Left kidney (tissue), 8 donors: Measurements from ENCODE around the gene FAM163A. TPM values are rescaled to one million over a fixed set of nuclear protein-coding genes. Genes with fewer than 3 reads are reported as not detected.
A peak's percentile ranks its signal among the peaks of the same experiment; 100 is the strongest.
"Not testable (repeated sequence)": the region's sequence is repeated elsewhere in the genome, so short reads cannot be mapped to it uniquely, and the experiment has no call there.

Experiments
- DNase-seq: peaks from one replicate; pipeline ENCODE4 v3.0.0-alpha.2; 2013
- long read RNA-seq, 8 donors: transcript quantifications; one replicate each; lab custom pipeline, GENCODE V29; 2026
- polyA plus RNA-seq: library from polyadenylated mRNA; unstranded; fragments of 120-200 nt; gene quantifications from one replicate; pipeline ENCODE4 v1.2.1, GENCODE V29; 2013; ENCODE audit not compliant: insufficient read length

The FAM163A gene
- polyA plus RNA-seq = 0.57 TPM
- long read RNA-seq, donor 1 = 0 reads
- long read RNA-seq, donor 2 = 0 reads
- long read RNA-seq, donor 3 = 0 reads
- long read RNA-seq, donor 4 = 0 reads
- long read RNA-seq, donor 5 = 0 reads
- long read RNA-seq, donor 6 = 0 reads
- long read RNA-seq, donor 7 = 0 reads
- long read RNA-seq, donor 8 = 0 reads

DNA sequence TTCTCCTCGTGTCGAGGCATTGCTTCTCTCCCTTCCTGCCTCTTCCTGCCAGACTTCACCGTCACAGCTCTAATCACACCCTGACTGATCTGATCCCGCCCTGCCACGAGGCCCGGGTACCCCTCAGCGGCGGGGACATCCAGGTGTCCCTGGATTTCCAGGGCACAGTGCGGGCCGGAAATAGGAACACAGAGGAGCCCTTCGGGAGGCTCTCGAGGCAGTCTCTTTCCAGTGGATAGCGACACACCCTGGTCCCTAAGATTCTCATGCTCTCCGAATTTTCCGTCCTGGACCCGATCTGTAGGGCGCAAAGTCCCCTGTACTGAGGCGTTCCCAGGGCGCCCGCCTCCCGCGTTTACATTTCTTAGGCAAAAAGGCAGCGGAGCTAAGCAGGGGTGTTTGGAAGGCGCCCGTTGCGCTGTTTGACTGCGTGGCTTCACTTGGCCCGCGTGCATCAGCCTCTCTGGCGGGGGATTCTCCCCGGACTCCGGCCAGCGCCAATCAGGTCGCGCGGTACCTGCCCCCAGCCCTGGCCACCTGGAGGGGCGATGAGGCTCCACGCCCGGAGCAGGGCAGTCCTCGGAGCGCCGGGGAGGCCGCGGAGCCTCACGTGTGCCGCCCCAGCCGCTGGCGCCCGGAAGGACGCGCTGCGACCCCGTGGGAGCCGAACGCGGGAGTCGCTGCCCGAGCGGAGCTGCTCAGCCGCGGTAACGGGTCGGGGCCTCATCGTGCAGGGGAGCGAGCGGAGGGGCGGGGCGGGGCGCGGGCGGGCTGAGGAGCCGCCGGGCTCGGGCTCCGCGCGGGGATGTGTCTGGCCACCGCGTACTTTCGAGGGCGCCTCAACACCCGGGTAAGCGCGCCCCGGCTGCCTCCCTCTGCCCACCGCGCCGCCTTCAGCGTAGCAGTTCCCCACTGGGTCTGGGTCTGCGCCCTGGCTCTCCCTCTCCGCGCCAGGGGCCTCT is at the start of gene FAM163A:
TSS of gene FAM163A (plus strand) at position 575 of the 962 bp plus-strand sequence. CDS start 69,807 bp downstream, outside the sequence.
- DNase-seq = no peak

DNA sequence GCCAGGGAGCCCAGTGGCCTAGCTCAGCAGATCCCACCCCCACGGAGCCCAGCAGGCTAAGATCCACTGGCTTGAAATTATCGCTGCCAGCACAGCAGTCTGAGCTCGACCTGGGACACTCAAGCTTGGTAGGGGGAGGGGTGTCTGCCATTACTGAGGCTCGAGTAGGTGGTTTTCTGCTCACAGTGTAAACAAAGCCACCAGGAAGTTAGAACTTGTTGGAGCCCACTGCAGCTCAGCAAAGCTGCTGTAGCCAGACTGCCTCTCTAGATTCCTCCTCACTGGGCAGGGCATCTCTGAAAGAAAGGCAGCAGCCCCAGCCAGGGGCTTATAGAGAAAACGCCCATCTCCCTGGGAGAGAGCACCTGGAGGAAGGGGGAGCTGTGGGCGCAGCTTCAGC is 48.6 kb upstream of the FAM163A start:
- DNase-seq = not testable (repeated sequence)

DNA sequence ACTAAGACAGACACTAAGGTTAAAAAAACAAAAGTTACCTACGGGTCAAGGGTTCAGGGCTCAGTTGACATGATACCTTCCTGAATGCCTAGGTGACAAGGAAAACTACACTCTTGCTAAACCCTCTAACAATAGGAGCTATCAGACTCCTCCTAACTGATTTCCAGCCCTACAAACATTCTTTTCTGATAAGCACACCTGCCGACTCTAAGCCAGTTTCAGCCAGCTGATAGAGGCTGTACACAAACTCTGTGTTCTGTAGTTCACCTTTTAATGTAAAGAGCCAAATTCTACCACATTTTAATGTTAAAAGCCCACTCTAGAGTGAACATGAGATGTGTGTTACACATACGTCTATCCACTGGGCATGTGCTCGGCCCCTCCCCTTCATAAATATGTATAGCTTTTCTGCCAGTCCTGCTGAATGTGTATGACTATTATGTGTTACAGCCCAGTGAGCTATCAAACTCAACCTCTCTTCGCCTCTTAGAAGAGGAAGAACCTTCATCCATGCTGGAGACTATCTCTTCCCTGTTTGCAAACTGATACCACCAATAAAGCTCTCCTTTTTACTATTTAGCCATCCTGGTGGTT is 40.0 kb upstream of the FAM163A start:
- no peak for DNase-seq

DNA sequence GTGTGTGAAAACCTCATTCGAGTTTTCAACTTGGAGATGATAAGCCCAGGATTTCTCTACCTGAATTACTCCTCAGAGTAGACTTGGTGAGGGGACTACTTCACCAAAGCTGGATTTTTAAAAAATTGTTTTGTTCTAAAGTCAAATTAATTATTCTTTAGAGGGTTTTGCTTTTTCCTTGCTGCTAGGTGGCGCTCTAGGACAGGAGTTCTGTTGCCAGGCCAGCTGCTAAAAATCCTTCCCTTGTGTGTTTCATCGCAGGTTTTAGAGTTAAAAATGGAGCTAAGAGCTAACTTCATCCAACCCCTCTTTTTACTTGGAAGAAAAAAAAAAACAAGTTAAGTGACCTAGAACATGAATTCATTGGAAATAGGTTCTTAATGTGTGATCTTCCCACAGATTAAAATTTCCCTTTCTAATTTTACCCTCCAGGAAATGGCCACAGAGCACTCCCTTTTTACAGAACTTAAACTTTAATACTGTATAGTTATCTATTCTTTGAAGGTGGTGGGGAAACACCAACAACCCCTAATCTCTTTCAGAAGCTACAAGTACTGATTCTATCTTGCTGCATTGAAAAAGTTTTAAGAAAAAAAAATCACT is 36.7 kb upstream of the FAM163A start:
- DNase-seq = peak; percentile 76

DNA sequence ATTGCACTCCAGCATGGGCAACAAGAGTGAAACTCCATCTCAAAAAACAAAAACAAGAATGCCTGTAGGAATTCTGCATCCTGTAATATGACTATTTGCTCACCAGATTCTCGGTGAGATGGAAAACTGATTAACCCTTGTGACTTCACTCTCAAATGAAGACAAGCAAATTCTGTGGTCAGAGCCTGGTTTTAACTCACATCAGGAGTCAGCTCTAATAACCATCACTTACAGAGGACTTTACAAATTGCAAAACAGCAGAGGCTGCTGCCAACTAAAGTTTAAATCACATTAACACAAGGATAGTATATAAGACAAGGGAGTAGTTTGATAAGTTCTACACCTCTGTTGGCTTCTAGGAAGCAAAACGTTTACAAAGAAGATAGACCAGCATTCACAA is 35.7 kb upstream of the FAM163A start:
- no peak for DNase-seq

DNA sequence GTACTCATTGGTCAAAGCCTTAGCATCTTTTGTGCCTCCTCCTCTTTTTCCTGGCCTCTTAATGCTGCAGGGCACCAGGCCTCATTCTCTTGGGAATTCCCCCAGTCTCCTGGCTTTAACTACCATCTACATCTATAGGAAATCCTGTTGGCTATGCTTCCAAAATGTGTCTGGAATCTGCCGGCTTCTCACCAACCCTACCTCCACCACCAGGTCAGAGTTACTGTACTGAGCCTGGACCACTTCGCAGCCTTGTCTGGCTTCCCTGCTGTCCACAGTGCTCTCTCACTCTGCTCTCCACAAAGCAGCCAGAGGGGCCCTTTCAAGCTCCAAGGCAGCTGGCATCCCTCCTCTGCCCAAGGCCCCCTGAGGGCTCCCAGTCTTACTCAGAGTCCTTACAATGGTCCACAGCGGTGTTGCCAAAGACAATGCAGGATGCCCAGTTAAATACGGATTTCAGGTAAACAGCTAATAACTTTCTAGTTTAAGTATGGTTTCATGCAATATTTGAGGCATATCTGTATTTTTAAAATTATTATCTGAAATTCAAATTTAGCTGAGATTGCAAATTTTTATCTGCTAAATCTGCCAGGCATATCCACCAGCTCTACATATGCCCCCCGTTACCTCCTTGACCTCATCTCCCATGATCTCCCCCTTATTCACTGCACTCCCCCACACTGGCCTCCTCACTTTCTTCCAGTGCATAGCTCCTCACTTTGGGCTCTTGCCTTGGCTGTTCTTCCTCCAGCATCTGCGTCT is 34.5 kb upstream of the FAM163A start:
- DNase-seq = no peak

DNA sequence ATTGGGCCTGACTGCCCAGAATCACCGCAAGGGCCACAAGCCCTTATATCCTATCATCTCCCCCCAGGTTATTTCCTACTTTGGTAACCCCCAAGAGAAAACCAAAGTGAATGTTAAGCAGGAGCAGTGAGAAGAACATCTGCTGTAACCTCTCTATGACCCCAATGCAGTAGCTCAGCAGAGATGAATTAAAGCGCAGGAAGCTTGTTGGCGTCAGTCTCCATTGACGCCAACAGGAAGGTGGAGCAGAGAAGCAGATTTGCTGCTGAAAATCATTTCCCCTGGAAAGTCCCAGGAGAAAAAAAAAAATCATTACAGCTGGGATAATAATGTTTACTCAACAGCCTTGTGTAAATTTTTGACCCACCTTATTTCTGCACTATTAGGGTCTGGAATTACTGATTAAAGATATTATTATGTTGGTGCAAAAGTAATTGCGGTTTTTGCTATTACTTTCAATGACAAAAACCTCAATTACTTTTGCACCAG is 33.2 kb upstream of the FAM163A start:
- peak; percentile 31 for DNase-seq

DNA sequence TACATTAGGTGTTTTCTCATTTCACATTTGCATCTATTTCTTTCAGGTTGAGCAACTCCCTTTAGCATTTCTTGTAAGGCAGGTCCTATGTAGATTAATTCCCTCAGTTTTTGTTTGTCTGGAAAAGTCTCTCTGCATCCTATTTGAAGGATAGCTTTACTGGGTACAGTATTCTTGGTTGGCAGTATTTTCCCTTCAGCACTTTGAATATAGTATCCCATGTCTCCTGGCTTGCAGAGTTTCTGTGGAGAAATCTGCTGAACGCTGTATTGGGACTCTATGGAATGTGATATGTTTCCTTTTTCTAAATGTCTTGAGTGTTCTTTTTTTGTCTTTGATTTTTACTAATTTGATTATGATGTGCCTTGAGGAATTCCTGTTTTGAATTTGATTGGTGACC is 28.9 kb upstream of the FAM163A start:
- no peak for DNase-seq

DNA sequence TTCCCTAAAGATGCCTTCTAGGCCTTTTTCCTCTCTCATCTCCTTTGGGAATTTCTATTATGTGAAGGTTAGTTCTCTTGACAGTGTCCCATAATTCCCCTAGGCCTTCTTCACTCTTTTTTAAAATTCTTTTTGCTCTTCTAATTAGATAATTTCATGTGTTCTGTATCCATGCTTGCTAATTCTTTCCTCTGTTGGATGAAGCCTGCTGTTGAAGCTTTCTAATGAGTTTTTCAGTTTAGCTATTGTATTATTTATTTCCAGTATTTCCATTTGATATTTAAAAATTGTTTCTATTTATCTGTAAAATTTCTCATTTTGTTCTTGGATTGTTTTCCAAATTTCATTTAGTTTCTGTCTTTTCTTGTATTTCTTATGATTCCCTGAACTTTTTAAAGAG is 28.5 kb upstream of the FAM163A start:
- DNase-seq = no peak

DNA sequence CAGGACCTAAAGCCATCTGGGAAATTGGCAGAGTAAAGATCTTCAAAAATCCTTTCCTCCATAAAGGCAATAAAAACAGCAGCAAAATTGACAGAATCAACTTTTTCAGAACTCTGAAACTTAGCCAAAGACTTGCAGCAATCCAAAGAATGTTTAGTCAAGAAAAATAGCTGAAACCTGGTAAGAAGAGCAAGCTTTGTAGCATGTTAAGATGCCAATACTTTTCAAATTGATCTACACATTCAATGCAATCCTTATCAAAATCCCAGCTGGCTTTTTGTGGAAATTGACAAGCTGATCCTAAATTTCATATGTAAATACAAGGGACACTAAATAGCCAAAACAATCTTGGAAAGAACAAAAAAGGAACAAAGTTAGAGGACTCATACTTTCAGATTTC is 23.8 kb upstream of the FAM163A start:
- DNase-seq = no peak

DNA sequence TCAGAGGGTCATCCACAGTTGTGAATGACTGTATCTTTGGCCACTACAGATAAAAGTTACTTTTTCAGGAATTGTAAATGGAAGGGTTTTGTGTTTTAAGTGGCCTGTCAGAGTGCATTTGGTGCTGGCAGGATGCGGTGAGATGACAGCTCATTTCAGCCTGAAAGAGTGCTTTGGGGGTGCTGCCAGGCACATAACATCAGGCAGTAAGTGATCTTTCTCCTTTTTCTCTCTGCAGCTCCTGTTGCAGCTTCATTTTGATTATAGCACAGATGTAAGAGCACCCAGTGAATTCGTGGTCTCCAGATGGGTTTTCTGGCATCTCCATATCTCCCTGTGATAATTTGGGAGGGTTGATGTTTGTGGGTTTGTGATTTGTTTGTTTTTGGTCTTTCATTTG is 14.8 kb upstream of the FAM163A start:
- DNase-seq = no peak

DNA sequence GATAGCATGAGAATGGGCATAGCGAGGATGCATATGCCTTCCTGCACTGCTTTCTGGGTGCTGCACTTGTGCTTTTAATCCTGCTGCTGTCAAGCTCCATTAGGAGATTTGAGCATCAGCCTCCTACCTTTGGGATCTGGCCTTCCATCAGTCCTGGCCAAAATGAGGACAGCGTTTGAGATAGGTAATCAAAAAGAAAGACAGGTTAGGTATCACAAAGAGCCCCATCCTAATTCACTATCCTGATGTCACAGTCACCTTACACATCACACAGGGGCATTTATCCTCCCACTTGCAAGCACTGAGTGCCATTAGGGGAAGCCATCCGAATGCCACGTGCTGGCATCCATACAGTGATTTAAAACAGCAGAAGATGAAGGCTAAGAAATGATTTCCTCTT is 13.2 kb upstream of the FAM163A start:
- no peak for DNase-seq

DNA sequence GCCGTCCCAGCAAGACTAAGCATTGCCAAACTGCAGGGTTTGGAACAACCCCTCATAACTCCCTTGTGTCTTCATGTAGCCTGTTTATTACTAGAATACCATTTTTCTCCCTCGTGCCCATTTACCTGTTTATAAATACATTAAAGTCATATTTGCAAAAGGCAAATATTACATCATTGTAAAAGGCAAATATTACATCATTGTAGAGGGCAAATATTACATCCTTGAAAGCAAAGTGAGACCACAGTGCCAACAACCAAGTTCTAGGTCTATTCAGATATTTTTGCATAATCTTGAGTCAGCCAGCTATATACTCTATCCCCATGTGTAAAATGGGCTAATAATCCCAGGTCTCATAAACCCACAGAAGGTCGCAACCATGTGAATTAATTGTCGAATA is 11.4 kb upstream of the FAM163A start:
- no peak for DNase-seq

DNA sequence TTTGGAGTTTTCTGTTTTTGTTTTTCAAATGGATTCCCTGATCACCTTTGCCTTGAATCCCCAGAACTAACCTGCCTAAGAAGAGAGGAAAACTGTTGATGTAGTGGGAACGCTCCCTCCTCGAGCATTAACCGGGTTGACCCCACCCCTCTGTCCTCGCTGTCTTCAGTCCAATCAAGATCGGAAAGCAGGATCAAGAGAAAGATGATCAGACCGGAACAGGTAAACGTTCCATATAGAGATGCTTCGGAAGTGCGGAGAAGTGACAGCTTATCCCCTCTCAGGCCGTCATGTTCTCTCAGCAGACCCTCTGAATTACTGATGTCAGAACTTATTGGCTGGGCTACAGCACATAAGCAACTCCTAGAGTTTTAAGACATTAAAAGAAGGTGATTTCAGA is 800 bp upstream of the FAM163A start:
- no peak for DNase-seq

DNA sequence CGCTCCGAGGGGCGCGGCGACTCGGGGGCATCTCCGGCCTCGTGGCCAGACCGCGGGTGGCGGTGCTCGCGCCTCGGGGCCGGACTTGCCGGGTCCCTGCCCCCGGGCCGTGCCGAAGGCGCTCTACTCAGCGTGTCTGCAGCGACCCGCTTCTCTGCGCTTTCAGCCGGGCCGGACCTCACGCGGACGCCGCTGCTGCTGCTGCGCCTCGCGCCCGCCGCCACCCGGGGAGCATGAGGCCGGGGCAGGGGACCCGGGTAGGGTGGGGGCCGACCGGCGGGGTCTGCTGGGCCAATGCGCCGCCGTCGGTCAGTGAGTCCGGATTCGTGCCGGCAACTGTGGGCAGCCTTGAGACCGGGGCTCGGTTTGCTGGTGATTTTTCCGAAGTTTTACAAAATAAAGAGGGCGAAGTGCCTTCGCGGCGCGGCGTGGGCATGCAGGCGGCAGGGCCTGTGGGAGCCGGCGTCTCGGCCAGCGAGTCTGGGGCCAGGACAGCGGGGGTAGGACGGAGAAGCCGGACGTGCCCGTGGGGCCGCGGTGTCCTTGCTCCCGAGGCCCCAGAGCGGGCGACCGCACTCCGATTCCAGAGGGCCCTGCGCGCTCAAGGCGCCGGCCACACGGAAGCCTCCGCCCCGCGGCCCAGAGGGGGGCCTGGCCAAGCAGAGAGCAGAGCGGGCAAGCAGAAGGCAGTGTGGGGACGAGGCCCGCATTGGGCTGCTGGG is 749 bp downstream of the FAM163A start:
- no peak for DNase-seq

DNA sequence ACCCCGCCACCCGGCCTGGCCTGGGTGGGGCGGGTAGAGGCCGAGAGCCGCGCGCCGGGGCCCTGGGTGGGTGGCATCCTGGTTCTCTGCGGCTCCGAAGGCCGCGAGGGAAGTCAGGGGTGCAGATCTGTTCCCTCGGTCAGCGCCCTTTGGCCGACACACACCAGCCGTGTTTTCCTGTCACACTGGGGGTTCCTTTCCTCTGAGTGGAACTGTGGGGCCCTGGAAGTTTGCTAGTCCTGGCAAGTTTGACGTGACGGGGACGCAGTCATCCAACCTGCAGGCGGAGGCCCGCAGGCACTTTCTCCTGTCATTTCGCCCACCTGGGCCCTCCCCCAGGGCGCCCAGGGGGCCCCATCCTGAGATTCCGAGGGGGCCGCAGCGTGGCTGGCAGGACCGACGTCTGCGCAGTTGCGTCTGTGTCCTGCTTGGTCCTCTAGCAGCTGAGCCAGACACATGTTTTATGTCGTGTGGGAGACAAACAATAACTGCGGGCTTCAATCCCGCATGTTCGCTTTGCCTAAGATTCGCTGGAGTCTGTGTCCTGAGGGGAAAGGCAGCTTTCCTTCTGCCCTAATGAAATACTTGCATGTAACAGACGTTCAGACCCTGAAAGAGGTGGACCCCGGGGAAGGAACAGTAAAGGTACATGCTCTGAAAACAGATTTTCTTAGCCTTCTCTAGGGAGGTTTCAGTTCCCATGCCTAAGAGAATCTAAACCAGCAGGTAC is 1.5 kb downstream of the FAM163A start:
- no peak for DNase-seq

DNA sequence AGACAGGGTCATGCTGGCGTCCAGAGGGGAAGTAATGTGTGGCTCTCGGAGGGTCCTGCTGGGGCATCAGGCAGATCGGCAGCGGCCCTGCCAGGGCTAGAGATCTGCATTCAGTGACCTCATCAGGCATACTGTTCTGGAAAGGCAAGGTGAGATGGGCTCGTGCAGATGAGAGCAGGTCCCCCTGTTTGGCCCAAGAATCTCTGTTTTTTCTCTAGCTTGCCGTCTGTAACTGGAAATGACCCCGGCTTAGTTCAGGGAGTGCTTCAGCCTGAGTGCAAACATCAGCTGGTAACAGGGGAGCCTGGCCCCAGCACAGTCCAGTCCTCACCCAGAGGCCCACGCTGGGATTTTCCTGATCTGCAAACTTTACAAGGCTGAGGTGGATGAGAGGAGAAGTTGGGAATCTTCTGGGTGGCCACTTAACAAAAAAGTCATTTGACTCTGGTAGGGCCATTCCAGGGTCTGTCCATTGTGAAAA is 2.1 kb downstream of the FAM163A start:
- DNase-seq = no peak

DNA sequence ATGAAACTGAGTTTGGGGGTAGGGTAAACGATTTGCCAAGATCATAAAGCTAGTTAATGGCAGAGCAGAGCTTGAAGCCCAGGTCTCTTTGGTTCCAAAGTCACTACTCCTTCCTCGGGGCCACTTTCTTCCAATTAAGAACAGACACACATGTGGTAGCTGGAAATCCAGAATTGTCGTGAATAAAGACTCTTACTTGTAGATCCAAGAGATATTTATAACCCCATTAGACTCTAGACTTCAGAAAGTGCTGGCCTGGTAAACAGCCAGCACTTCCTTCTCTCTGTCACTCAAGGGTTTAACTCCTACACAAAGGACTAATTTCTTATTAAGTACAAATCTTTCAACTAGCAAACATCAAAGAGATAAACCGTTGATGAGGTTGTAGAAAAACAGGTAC is 2.7 kb downstream of the FAM163A start:
- DNase-seq = no peak

DNA sequence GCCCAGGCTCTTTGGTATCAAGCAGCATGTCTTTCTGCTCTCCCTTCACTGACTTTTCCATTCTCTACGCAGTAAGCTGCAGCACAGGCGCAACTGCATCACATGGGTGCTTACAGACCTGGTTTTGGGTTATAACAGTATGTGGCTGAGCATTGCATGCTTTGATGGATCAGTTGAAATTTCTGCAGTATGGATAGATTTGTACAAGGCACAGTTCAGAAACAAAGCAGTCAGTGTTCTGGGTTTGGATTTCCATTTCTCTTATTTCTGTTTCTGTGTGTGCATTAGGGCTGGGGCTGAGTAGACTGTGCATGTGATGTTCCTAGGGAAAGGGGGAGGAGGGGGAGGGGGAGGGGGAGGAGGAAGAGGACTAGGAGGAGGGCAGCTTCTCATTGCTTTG is 4.5 kb downstream of the FAM163A start:
- DNase-seq = no peak

DNA sequence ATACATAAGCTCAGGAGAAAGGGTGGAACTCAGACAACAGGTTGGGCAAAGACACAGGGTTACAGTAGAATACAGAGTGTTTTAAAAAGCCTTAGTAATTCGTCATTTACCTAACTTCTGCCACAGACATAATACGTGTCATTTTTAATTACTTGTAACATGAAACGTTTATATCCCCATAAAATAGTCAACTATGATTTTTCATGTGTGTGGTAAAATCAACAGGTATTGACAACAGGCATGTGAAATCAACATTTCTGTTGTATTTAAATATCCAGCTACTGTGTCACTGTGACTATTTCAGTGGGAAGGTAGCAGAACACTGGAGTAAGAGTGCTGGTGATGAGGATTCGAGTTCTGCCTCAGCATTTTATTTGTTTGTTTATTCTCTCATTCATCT is 5.7 kb downstream of the FAM163A start:
- no peak for DNase-seq
